ENCODE measurements around the gene PAGR1.

DNA sequence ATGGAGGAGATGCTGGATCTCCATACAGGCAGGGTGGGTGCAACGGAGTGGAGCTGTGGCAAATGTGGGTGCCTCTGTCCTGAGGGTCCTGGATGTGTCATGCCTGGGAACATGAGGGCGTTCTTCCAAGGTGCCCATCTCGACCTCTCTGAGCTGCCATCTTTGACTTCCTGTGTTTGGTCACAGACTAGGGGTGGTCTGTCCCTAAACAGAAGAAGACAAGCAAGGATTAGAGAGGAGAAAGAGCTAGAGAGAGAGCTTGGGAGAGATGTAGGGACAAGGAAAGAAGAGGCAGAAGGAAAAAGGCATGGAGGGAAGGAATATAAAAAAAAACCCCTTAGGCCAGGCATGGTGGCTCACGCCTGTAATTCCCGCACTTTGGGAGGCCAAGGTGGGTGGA lies 41.2 kb upstream of the PAGR1 start:
- TF ChIP-seq GATA2 (IDR thresholded peaks at IDR 0.05; ENCODE audit: low read depth, low read length) = no peak
- no peak for TF ChIP-seq GATA3 (IDR thresholded peaks at IDR 0.05; ENCODE audit: low read depth, low read length)

All from SH-SY5Y (cell line).